ENCODE measurements around the gene GOLGA8T.
"Not testable (repeated sequence)": the region's sequence is repeated elsewhere in the genome, so short reads cannot be mapped to it uniquely, and the experiment has no call there.

The GOLGA8T gene

GRCh38 chr15:30192119-30192745 lies 57.4 kb downstream of the GOLGA8T start:
- not testable (repeated sequence) for DNase-seq

GRCh38 chr15:30192892-30193291 lies 58.0 kb downstream of the GOLGA8T start:
- not testable (repeated sequence) for DNase-seq
